ENCODE results near the gene NRSN2.
"Not testable (repeated sequence)": the region's sequence is repeated elsewhere in the genome, so short reads cannot be mapped to it uniquely, and the experiment has no call there.

Gene NRSN2

DNA sequence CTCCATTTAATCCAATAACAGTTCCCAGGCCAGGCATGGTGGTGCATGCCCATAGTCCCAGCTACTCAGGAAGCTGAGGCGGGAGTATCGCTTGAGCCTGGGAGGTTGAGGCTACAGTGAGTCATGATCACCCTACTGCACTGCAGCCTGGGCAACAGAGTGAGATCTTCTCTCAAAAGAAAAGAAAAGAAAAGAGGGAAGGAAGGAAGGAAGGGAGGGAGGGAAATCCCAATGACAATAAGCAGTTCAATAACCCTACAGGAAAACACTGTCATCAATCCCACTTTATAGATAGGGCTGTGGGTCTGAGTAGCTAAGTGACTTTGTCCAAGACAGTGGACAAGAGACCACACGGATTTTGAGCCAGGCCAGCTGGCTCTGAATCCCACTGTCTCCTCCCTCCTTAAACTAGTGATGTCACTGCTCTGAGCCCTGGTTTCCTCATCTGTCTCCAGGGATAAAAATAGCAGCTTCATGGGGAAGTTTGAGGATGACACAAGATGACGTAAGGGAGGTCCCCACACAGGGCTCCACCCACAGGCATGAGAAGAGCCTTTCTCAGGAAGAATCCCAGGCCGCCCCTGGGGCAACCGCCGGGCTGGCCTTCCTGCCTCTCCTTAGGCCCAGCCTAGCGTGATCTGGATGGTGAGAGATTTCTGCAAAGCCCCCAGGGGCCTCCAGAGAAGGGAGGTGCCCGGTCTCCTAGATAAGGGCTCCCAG lies 26.4 kb downstream of the NRSN2 start:
- Histone ChIP-seq H3K4me3 (no peak overlapping the region), H3K27ac (no peak overlapping the region)
- TF ChIP-seq, protein P1, sequence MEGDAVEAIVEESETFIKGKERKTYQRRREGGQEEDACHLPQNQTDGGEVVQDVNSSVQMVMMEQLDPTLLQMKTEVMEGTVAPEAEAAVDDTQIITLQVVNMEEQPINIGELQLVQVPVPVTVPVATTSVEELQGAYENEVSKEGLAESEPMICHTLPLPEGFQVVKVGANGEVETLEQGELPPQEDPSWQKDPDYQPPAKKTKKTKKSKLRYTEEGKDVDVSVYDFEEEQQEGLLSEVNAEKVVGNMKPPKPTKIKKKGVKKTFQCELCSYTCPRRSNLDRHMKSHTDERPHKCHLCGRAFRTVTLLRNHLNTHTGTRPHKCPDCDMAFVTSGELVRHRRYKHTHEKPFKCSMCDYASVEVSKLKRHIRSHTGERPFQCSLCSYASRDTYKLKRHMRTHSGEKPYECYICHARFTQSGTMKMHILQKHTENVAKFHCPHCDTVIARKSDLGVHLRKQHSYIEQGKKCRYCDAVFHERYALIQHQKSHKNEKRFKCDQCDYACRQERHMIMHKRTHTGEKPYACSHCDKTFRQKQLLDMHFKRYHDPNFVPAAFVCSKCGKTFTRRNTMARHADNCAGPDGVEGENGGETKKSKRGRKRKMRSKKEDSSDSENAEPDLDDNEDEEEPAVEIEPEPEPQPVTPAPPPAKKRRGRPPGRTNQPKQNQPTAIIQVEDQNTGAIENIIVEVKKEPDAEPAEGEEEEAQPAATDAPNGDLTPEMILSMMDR (IDR thresholded peaks at IDR 0.05), result no peak
- no peak for DNase-seq (ENCODE audit: low spot score)

DNA sequence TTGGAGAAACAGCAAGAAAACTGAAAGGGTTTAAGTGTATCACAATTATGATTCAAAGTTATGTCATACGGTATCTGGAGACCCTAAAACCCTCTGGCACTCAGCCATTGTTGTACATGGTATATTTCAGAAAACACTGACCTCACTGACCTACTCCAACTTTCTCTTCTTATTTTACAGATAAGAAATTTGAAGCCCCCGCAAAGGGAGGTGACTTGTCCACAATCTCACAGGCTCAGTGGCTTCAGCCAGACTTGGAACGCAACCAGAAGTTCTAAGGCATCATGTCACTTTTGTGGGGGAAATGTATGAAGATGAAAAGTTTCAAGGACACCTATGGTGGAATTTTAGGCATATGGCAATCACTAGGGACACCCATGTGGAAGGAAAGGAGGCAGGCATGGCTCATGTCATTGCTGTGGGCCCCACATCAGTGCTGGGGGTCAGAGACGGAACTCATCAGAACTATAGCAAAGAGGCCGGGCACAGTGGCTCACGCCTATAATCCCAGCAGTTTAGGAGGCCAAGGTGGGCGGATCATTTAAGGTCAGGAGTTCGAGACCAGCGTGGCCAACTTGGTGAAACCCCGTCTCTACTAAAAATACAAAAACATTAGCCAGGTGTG lies 28.5 kb downstream of the NRSN2 start:
- no peak for DNase-seq (ENCODE audit: low spot score)
- TF ChIP-seq, protein P1 (IDR thresholded peaks at IDR 0.05), result no peak
- no peak overlapping the region for H3K27ac ChIP-seq

GRCh38 chr20:376089-376488 lies 29.2 kb downstream of the NRSN2 start:
- Histone ChIP-seq H3K27ac (no peak overlapping the region), H3K4me3 (no peak overlapping the region)
- TF ChIP-seq, protein P1 (IDR thresholded peaks at IDR 0.05), result no peak
- DNase-seq (ENCODE audit: low spot score), result no peak

More for the DNA sequence above, 28.5 kb downstream of the NRSN2 start:
- no peak overlapping the region for H3K4me3 ChIP-seq

- DNase-seq (ENCODE audit: low spot score), result no peak
- H3K27ac ChIP-seq, result no peak overlapping the region
- no peak overlapping the region for H3K4me3 ChIP-seq
- TF ChIP-seq, protein P1 (IDR thresholded peaks at IDR 0.05), result no peak
Observed at GRCh38 chr20:376750-377149, 29.8 kb downstream of the NRSN2 start.

GRCh38 chr20:377578-377977 lies 30.7 kb downstream of the NRSN2 start:
- DNase-seq (ENCODE audit: low spot score); H3K27ac ChIP-seq; H3K4me3 ChIP-seq: not testable (repeated sequence)

GRCh38 chr20:378961-379336 lies 32.0 kb downstream of the NRSN2 start:
- H3K27ac ChIP-seq, result no peak overlapping the region
- no peak overlapping the region for H3K4me3 ChIP-seq
- DNase-seq (ENCODE audit: low spot score), result no peak
- TF ChIP-seq, protein P1 (IDR thresholded peaks at IDR 0.05), result no peak

- H3K4me3 ChIP-seq, result peak overlapping the region; percentile 79
- TF ChIP-seq, protein P1 (IDR thresholded peaks at IDR 0.05), result no peak
- DNase-seq (ENCODE audit: low spot score), result no peak
- H3K27ac ChIP-seq, result peak overlapping the region in 1 of 2 donors; percentile 43
Observed at GRCh38 chr20:380763-381580, 34.1 kb downstream of the NRSN2 start.

All from coronary artery (tissue), 2 donors.